22Rv1 (cell line): Measurements from ENCODE around the gene PRAMEF9.
"Not testable (repeated sequence)": the region's sequence is repeated elsewhere in the genome, so short reads cannot be mapped to it uniquely, and the experiment has no call there.

Experiments
- ZFX ChIP-seq: fragments of 450-650 bp; IDR thresholded peaks from 2 replicates; pipeline ENCODE4 v1.6.1; 2017; ENCODE audit warnings: antibody characterized with exemption, borderline replicate concordance
- TF ChIP-seq, protein P1 (sequence below): fragments of 450-650 bp; IDR thresholded peaks from 2 replicates; pipeline ENCODE4 v1.5.1; 2017; ENCODE audit warnings: mild to moderate bottlenecking

DNA sequence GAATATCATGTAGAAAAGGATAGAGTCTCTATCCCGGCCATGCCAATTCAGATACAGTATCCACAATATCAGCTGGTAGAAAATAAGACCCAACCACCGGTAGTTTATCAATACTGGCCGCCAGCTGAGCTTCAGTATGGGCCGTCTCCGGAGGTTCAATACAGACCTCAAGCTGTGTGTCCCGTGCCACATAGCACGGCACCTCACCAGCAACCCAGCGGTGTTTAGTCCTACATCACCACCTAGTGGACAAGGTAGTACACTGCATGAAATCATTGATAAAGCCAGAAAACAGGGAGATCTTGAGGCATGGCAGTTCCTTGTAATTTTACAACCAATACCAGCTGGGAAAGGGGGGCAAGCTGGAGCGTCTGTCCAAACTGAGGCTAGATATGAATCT, 37.1 kb downstream of the PRAMEF9 start:
- TF ChIP-seq, protein P1, sequence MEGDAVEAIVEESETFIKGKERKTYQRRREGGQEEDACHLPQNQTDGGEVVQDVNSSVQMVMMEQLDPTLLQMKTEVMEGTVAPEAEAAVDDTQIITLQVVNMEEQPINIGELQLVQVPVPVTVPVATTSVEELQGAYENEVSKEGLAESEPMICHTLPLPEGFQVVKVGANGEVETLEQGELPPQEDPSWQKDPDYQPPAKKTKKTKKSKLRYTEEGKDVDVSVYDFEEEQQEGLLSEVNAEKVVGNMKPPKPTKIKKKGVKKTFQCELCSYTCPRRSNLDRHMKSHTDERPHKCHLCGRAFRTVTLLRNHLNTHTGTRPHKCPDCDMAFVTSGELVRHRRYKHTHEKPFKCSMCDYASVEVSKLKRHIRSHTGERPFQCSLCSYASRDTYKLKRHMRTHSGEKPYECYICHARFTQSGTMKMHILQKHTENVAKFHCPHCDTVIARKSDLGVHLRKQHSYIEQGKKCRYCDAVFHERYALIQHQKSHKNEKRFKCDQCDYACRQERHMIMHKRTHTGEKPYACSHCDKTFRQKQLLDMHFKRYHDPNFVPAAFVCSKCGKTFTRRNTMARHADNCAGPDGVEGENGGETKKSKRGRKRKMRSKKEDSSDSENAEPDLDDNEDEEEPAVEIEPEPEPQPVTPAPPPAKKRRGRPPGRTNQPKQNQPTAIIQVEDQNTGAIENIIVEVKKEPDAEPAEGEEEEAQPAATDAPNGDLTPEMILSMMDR = not testable (repeated sequence)
- TF ChIP-seq ZFX = not testable (repeated sequence)
